WERI-Rb-1 (cell line): Measurements from ENCODE around the gene LMAN2L.

ENCODE experiments used
- DNase-seq: peaks from one replicate; pipeline ENCODE4 v3.0.0-alpha.2; 2020
- H3K27ac ChIP-seq: fragments of 250-450 bp; sonication (Bioruptor Pico); 2 replicates; pipeline ENCODE4 v1.5.1; 2020; ENCODE audit warnings: mild to moderate bottlenecking, moderate library complexity
- H3K27me3 ChIP-seq: fragments of 250-450 bp; sonication (Bioruptor Pico); 2 replicates; pipeline ENCODE4 v1.5.1; 2021; ENCODE audit warnings: mild to moderate bottlenecking, low read depth, moderate library complexity; ENCODE audit not compliant: insufficient read depth, severe bottlenecking
- H3K36me3 ChIP-seq: fragments of 250-450 bp; sonication (Bioruptor Pico); 2 replicates; pipeline ENCODE4 v1.5.1; 2020; ENCODE audit warnings: mild to moderate bottlenecking, moderate library complexity
- H3K4me3 ChIP-seq: 2 replicates; pipeline ENCODE4 v1.5.1; 2011; ENCODE audit warnings: low read depth, mild to moderate bottlenecking, control low read depth, low read length
- H3K9me3 ChIP-seq: fragments of 250-450 bp; sonication (Bioruptor Pico); 2 replicates; pipeline ENCODE4 v1.5.1; 2021; ENCODE audit warnings: mild to moderate bottlenecking, moderate library complexity; ENCODE audit not compliant: severe bottlenecking
- TF ChIP-seq, protein P1 (sequence below): IDR thresholded peaks from 2 replicates; pipeline ENCODE4 v1.5.1; 2011; ENCODE audit warnings: low read depth, mild to moderate bottlenecking, control low read depth, inconsistent platforms, low read length

LMAN2L gene

DNA sequence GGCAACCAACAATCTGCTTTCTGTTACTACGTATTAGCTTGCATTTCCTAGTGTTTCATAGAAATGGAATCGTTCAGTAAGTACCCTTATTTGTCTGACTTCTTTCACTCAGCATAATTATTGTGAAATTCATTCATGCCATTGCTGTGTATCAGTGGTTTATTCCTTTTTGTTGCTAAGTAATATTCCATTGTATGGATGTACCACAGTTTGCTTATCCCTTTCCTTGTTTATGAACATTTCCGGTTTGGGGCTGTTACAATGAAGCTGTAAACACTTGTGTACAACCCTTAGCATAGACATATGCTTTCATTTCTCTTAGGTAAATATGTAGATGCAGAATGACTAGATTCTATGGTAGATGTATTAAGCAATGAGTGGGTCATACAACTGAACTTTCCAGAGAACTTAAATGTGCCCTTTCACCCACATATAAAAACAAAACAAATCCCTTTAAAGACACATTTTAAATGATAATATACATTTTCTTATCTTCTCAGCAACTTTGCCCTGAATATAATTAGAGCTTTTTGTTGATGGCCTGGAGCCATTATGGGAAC is 75.4 kb downstream of the LMAN2L start:
- DNase-seq, result no peak

DNA sequence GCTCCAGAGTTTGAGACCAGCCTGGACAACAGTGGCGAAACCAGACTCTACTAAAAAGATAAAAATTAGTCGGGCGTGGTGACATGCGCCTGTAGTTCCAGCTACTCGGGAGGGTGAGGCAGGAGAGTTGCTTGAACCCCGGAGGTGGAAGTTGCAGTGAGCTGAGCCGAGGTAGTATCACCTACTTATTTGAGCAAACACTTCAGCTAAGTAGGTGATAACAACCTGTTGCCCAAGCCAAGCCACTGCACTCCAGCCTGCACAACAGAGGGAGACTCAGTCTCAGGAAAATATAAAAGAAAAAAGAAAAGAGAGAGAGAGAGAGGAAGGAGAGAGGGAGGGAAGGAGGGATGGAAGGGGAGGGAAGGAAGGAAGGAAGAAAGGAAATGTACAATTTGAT is 76.0 kb downstream of the LMAN2L start:
- H3K4me3 ChIP-seq, result no peak overlapping the region
- H3K36me3 ChIP-seq, result no peaks in the 10 kb centered on the region
- TF ChIP-seq, protein P1, sequence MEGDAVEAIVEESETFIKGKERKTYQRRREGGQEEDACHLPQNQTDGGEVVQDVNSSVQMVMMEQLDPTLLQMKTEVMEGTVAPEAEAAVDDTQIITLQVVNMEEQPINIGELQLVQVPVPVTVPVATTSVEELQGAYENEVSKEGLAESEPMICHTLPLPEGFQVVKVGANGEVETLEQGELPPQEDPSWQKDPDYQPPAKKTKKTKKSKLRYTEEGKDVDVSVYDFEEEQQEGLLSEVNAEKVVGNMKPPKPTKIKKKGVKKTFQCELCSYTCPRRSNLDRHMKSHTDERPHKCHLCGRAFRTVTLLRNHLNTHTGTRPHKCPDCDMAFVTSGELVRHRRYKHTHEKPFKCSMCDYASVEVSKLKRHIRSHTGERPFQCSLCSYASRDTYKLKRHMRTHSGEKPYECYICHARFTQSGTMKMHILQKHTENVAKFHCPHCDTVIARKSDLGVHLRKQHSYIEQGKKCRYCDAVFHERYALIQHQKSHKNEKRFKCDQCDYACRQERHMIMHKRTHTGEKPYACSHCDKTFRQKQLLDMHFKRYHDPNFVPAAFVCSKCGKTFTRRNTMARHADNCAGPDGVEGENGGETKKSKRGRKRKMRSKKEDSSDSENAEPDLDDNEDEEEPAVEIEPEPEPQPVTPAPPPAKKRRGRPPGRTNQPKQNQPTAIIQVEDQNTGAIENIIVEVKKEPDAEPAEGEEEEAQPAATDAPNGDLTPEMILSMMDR, result no peak
- no peak for DNase-seq
- no peak overlapping the region for H3K27ac ChIP-seq
- no peaks in the 10 kb centered on the region for H3K27me3 ChIP-seq
- H3K9me3 ChIP-seq, result peaks cover 5% of the 10 kb centered on the region

More for the DNA sequence above, 75.4 kb downstream of the LMAN2L start:
- Histone ChIP-seq H3K4me3 (no peak overlapping the region), H3K9me3 (peaks cover 5% of the 10 kb centered on the region), H3K27ac (no peak overlapping the region), H3K27me3 (no peaks in the 10 kb centered on the region), H3K36me3 (no peaks in the 10 kb centered on the region)
- TF ChIP-seq, protein P1, result no peak

DNA sequence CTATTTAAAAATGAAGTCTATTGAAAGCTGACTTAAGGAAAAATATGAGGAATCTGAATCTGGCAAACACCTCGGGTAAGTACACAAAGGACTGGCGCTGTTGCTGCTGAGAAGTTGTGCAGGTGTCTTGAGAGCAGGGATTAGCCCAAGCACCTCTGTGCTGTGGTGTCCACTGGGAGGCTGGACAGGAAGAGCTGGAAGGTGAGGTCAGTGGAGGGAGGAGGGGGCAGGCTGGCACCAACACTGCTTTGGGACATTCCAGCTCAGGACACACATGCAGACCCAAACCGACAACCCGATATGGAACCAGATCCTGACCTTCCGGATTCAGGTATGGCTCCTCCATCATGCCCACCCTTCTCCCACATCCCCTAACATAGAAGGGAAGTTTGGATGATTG is 76.7 kb downstream of the LMAN2L start:
- TF ChIP-seq, protein P1, result no peak
- Histone ChIP-seq H3K4me3 (no peak overlapping the region), H3K9me3 (peaks cover 5% of the 10 kb centered on the region), H3K27ac (no peak overlapping the region), H3K36me3 (no peaks in the 10 kb centered on the region), H3K27me3 (no peaks in the 10 kb centered on the region)
- DNase-seq, result no peak

DNA sequence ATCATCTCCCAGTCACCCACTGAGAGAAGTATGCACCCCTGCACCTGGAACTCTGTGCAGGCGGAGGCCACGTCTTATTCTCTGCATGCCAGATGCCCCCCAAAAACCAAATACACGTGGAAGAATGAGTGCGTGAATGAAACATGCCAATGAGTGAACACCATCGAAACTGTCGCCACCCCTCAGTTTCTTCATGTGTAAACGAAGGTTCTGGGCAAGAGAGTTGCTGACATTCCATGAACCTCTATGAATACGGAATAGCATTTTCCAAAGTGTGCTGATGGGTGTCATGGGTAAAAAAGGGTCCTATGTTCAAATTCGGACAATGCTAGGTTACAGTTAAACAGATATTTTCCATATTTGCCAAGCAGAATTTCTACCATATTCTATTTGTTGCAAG is 77.5 kb downstream of the LMAN2L start:
- DNase-seq, result no peak
- Histone ChIP-seq H3K27me3 (no peaks in the 10 kb centered on the region), H3K27ac (no peak overlapping the region), H3K9me3 (peaks cover 5% of the 10 kb centered on the region), H3K36me3 (no peaks in the 10 kb centered on the region), H3K4me3 (no peak overlapping the region)
- TF ChIP-seq, protein P1, result no peak

DNA sequence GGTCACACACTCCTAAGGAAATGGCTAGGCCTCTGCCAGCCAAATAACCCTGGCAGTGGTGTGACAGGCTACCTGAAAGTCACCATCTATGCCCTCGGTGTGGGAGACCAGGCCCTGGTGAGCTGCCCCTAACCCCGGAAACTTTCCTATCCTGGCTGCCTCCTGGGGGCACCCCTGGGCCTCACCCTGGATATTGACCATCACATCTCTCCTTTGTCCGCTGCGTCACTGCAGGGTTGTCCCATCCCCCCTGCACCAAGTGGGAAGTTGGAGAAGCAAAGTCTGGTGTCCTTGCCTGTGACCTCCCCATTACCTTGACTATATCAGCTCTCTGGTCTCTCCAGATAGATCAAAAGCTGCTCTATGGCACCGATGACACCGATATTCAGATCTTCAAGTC is 78.5 kb downstream of the LMAN2L start:
- H3K36me3 ChIP-seq, result no peaks in the 10 kb centered on the region
- TF ChIP-seq, protein P1, result no peak
- peaks cover 5% of the 10 kb centered on the region for H3K9me3 ChIP-seq

DNA sequence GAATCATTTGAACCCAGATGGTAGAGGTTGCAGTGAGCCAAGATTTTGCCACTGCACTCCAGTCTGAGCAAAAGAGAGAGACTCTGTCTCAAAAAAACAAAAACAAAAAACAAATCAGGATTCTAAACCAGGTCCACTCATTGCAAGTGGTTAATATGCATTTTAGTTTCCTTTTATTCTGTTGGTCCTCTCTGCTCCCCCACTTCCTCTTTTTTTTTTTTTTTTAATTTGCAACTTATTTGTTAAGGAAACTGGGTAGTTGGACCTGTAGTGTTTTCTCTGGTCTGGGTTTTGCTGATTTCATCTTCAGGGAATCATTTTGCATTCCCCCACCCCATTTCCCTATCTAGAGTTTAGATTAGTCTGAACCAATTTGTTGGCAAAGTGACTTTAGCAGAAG is 83.3 kb downstream of the LMAN2L start:
- Histone ChIP-seq H3K27me3 (no peaks in the 10 kb centered on the region), H3K9me3 (no peaks in the 10 kb centered on the region), H3K36me3 (no peaks in the 10 kb centered on the region), H3K4me3 (no peak overlapping the region), H3K27ac (no peak overlapping the region)
- DNase-seq, result no peak
- TF ChIP-seq, protein P1, result no peak

More for the DNA sequence above, 78.5 kb downstream of the LMAN2L start:
- no peak for DNase-seq
- H3K27me3 ChIP-seq, result no peaks in the 10 kb centered on the region
- H3K27ac ChIP-seq, result no peak overlapping the region
- H3K4me3 ChIP-seq, result no peak overlapping the region
